HG03469 (cell line): ENCODE measurements around the gene SLC6A11.

Source experiments
- ATAC-seq: cut with Tn5 transposase; IDR thresholded peaks from one replicate; pipeline ENCODE4 v1.9.1; 2021; ENCODE audit warnings: mild to moderate bottlenecking, moderate library complexity, moderate number of reproducible peaks; ENCODE audit not compliant: unreplicated experiment

The SLC6A11 gene

GRCh38 chr3:10974746-10975375 is 158.8 kb downstream of the SLC6A11 start:
- no peak for ATAC-seq

GRCh38 chr3:10975695-10976234 is 159.7 kb downstream of the SLC6A11 start:
- ATAC-seq = no peak

- ATAC-seq = no peak
Observed at GRCh38 chr3:10976770-10977169, 160.7 kb downstream of the SLC6A11 start.

GRCh38 chr3:10977892-10978510 is 162.0 kb downstream of the SLC6A11 start:
- no peak for ATAC-seq

- ATAC-seq = no peak
Observed at GRCh38 chr3:10978956-10979355, 162.9 kb downstream of the SLC6A11 start.

GRCh38 chr3:10980312-10980711 is 164.3 kb downstream of the SLC6A11 start:
- ATAC-seq = no peak

GRCh38 chr3:10981031-10981430 is 165.0 kb downstream of the SLC6A11 start:
- ATAC-seq = no peak

GRCh38 chr3:10981961-10982360 is 165.9 kb downstream of the SLC6A11 start:
- ATAC-seq = no peak

- no peak for ATAC-seq
Observed at GRCh38 chr3:10982782-10983181, 166.8 kb downstream of the SLC6A11 start.

- no peak for ATAC-seq
Observed at GRCh38 chr3:10983219-10983916, 167.3 kb downstream of the SLC6A11 start.

- ATAC-seq = no peak
Observed at GRCh38 chr3:10984371-10984896, 168.4 kb downstream of the SLC6A11 start.

- ATAC-seq = no peak
Observed at GRCh38 chr3:10985181-10985580, 169.2 kb downstream of the SLC6A11 start.

- no peak for ATAC-seq
Observed at GRCh38 chr3:10986592-10986991, 170.6 kb downstream of the SLC6A11 start.

GRCh38 chr3:10988001-10988665 is 172.1 kb downstream of the SLC6A11 start:
- no peak for ATAC-seq

GRCh38 chr3:10988991-10989484 is 173.0 kb downstream of the SLC6A11 start:
- ATAC-seq = no peak
